C4-2B (cell line): ENCODE measurements around the gene STXBP1.

Source experiments
- H3K27ac ChIP-seq: fragments of 450-650 bp; 2 replicates; pipeline ENCODE4 v1.5.1; 2017
- ZFX ChIP-seq: fragments of 450-650 bp; IDR thresholded peaks from 2 replicates; pipeline ENCODE4 v1.6.1; 2017
- TF ChIP-seq, protein P1 (sequence below): fragments of 450-650 bp; conservative IDR thresholded peaks from 2 replicates; pipeline ENCODE4 v1.5.1; 2017; ENCODE audit warnings: mild to moderate bottlenecking

Gene STXBP1

DNA sequence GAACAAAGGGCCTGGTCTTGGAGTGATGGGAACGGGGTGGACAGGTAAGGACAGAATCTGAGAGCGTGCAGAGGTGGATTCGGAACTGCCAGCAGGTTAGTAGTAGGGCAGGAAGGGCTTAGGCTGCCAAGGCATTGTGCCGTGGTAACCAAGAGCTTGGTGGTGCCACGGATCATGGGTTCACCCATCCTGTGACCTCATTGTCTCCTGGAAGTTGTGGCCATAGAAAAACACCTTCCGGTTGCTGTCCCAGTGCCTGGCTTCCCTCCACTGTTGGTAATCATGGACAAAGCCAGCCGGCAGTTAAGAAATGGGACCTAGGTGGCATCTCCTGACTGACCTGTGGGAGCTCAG lies 52.2 kb downstream of the STXBP1 start:
- TF ChIP-seq ZFX = no peak
- TF ChIP-seq, protein P1, sequence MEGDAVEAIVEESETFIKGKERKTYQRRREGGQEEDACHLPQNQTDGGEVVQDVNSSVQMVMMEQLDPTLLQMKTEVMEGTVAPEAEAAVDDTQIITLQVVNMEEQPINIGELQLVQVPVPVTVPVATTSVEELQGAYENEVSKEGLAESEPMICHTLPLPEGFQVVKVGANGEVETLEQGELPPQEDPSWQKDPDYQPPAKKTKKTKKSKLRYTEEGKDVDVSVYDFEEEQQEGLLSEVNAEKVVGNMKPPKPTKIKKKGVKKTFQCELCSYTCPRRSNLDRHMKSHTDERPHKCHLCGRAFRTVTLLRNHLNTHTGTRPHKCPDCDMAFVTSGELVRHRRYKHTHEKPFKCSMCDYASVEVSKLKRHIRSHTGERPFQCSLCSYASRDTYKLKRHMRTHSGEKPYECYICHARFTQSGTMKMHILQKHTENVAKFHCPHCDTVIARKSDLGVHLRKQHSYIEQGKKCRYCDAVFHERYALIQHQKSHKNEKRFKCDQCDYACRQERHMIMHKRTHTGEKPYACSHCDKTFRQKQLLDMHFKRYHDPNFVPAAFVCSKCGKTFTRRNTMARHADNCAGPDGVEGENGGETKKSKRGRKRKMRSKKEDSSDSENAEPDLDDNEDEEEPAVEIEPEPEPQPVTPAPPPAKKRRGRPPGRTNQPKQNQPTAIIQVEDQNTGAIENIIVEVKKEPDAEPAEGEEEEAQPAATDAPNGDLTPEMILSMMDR = no peak

DNA sequence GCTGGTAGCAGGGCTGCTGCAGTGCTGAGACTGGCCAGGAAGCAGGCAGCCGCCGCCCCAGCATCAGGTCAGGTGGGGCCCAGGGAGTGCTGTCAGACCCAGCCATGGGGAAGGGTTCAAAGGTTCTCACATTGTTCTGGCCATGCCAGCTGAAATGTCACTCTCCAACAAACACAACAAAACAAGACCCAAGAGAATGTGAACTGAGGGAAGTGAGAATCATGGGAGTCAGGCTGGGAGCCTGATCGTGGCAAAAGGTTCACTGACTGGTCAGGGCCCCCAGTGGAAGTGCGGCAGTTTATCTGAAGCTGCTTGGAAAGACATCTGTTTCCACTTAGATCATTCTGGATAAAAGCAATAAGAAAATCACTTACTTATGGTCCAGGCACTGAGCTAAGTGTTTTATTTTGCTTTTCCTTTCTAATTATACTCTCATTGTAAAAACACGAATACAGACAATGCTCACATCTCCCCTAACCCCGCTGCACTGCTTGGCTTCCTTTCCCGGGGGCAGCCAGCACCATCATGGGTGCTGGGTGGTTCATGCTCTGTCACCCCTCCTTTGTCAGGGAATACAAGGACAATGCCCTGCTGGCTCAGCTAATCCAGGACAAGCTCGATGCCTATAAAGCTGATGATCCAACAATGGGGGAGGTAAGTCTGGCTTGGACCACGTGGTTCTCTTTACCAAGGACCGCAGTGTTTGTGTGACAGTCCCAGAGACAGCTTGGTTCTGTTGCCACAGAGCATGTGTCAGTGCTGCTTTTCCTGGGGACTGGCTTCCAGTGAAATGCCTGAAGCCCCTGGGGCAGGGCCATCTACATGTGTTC lies 52.8 kb downstream of the STXBP1 start:
- no peak overlapping the region for H3K27ac ChIP-seq
- TF ChIP-seq ZFX = no peak
- TF ChIP-seq, protein P1 = no peak

More for the DNA sequence above, 52.2 kb downstream of the STXBP1 start:
- H3K27ac ChIP-seq = no peak overlapping the region

DNA sequence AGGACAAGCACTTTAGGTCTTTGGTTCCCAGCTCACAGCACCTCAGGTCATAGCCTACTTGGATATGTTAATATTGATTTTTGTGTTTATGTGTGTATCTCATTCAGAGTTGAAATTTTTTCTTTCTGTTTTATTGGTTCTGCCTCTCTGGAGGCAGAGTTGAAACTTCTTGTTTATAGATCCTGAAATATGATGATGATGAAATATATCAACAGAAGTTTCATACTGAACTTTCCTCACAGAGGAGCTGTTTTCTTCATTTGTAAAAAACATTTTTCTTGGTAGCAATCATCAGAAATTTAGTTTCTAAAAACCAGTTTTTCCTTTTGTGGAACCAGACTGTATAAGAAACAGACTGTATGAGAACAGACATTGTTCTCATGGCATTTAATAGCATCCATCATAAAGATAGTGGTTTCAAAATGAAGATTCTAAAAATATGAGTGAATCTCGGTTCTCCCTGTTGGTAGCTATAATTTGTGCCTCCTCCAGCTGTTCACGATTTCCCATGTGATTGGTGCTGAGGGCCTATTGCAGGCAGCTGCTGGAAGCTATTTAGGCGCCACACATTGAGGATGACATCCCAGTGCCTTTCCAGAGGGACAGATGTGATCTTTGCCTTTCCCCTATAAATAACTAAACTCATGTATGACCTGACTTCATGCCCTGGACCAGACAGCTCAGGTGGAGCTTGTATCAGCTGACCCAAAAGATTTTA lies 55.2 kb downstream of the STXBP1 start:
- no peak for TF ChIP-seq ZFX
- TF ChIP-seq, protein P1 = no peak
- H3K27ac ChIP-seq = no peak overlapping the region

DNA sequence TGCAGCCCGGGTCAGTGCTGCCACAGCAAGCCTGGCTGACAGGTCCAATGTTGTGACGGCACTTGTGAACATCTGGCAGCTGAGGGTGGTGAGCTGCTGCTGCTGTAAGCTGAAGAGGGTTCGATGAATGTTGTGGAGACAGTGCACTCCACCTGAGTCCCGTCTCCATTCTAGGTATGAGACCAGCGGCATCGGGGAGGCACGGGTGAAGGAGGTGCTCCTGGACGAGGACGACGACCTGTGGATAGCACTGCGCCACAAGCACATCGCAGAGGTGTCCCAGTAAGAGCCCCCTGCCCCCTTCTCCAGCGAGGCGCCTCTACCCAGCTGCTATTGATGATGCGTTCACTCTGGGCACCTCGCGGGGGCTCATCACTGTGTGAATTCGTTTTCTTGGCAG lies 55.8 kb downstream of the STXBP1 start:
- H3K27ac ChIP-seq = no peak overlapping the region
- no peak; the same call in 1 of the 2 replicates for TF ChIP-seq ZFX
- TF ChIP-seq, protein P1 = no peak

DNA sequence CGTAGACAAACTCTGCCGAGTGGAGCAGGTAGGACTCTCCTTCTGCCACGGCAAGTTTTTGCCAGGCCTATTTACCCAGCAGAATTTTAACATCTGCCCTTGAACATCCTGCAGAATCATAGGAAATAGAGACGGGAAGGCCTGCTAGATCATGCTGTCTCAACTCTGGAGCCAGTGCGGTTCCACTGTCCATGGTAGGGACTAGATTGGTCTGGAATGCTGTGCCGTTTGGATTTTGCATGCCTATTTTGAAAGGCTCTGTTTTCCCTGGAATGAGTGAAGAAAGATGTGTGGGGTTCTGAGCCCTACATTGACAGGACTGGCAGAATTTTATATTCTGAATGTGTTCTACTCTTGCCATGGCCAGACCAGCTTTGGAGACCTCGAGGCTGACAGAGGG lies 61.2 kb downstream of the STXBP1 start:
- TF ChIP-seq, protein P1 = no peak
- TF ChIP-seq ZFX = no peak
- no peak overlapping the region for H3K27ac ChIP-seq

DNA sequence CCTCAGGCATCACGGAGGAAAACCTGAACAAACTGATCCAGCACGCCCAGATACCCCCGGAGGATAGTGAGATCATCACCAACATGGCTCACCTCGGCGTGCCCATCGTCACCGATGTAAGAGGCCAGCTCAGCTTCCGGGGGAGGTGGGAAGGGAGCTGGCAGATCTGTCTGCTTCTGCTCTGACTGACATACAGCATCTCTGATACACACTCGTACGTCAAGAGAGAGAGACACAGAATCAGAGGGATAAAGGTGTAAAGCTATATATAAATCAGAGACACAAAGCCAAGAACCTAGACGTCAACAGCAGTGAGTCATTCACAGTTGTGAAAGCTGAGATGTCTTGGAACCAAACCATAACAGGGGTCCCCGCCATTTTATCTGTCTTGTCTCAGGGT lies 64.6 kb downstream of the STXBP1 start:
- TF ChIP-seq, protein P1 = no peak
- no peak for TF ChIP-seq ZFX
- no peak overlapping the region for H3K27ac ChIP-seq

DNA sequence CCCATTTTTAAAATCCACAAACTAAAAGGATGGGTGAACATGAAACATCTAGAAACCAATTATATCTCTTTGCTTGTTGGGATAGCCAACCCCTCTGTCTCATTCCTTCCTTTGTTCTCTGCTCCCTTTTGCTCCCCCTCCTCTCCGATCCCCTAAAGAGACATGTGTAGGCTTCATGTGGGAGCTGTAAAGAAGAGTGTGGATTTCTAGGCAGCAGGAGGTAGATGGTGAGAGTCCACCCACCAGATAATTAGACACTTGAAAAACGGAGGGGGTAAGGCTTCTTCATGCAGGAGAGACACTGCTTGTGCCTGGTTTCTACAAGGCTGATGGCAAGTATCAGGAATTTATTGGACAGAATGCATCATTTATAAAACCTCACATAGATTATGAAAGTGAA lies 67.4 kb downstream of the STXBP1 start:
- no peak overlapping the region for H3K27ac ChIP-seq
- TF ChIP-seq, protein P1 = no peak
- TF ChIP-seq ZFX = no peak
